HG02943 (cell line): ENCODE results near the gene TEX48.

ENCODE experiments used
- ATAC-seq: cut with Tn5 transposase; IDR thresholded peaks from one replicate; pipeline ENCODE4 v1.9.1; 2021; ENCODE audit warnings: mild to moderate bottlenecking, low read depth, moderate library complexity; ENCODE audit not compliant: unreplicated experiment

The TEX48 gene

GRCh38 chr9:114671605-114672004, 10.4 kb downstream of the TEX48 start:
- no peak for ATAC-seq

- no peak for ATAC-seq
Measured at GRCh38 chr9:114669961-114670360, 12.0 kb downstream of the TEX48 start.

- ATAC-seq, result no peak
Measured at GRCh38 chr9:114668146-114668545, 13.8 kb downstream of the TEX48 start.

GRCh38 chr9:114666851-114667250, 15.1 kb downstream of the TEX48 start:
- ATAC-seq, result no peak

- ATAC-seq, result no peak
Measured at GRCh38 chr9:114666401-114666800, 15.6 kb downstream of the TEX48 start.

GRCh38 chr9:114664181-114664580, 17.8 kb downstream of the TEX48 start:
- no peak for ATAC-seq

GRCh38 chr9:114662081-114662989, 19.7 kb downstream of the TEX48 start:
- ATAC-seq, result peak; percentile 63

GRCh38 chr9:114657705-114658104, 24.3 kb downstream of the TEX48 start, which contains the start of gene TEX53:
Gene TEX53 (minus strand): TSS chr9:114657805. CDS start chr9:114657774, 31 bp downstream.
- no peak for ATAC-seq

GRCh38 chr9:114656301-114656700, 25.7 kb downstream of the TEX48 start:
- no peak for ATAC-seq

GRCh38 chr9:114655689-114656088, 26.3 kb downstream of the TEX48 start:
- ATAC-seq, result no peak

- ATAC-seq, result peak; percentile 71
Measured at GRCh38 chr9:114653556-114654159, 28.3 kb downstream of the TEX48 start.

GRCh38 chr9:114652776-114653555, 29.0 kb downstream of the TEX48 start:
- ATAC-seq, result no peak

GRCh38 chr9:114643896-114644295, 38.1 kb downstream of the TEX48 start:
- no peak for ATAC-seq

- no peak for ATAC-seq
Measured at GRCh38 chr9:114643001-114643400, 39.0 kb downstream of the TEX48 start.

GRCh38 chr9:114641967-114642366, 40.0 kb downstream of the TEX48 start:
- no peak for ATAC-seq

GRCh38 chr9:114638404-114638803, 43.6 kb downstream of the TEX48 start:
- no peak for ATAC-seq

- no peak for ATAC-seq
Measured at GRCh38 chr9:114634387-114634786, 47.6 kb downstream of the TEX48 start.

GRCh38 chr9:114633438-114634089, 48.4 kb downstream of the TEX48 start:
- ATAC-seq, result no peak

GRCh38 chr9:114631166-114631565, 50.8 kb downstream of the TEX48 start:
- no peak for ATAC-seq

GRCh38 chr9:114629563-114630090, 52.4 kb downstream of the TEX48 start:
- no peak for ATAC-seq
